K562 (cell line): ENCODE data around the gene C1orf167. TPM values are rescaled to one million over a fixed set of nuclear protein-coding genes. Genes with fewer than 3 reads are reported as not detected.

Experiments used
- ARHGAP35 ChIP-seq: fragments of 450-650 bp; IDR thresholded peaks from 2 replicates; pipeline ENCODE4 v1.6.1; 2018; ENCODE audit not compliant: partially characterized antibody
- CEBPZ ChIP-seq: fragments of 150-350 bp; IDR thresholded peaks from 2 replicates; pipeline ENCODE4 v1.6.1; 2014; ENCODE audit warnings: low read depth, mild to moderate bottlenecking, low read length, borderline replicate concordance
- CREB5 ChIP-seq: fragments of 250-450 bp; sonication (Bioruptor Pico); IDR thresholded peaks from 2 replicates; pipeline ENCODE4 v1.5.0; 2020; ENCODE audit warnings: mild to moderate bottlenecking
- ETV5 ChIP-seq: sonication (generic); formaldehyde crosslinking; IDR thresholded peaks from 2 replicates; pipeline ENCODE4 v1.4.0; 2020; ENCODE audit warnings: low read depth, mild to moderate bottlenecking, missing genetic modification reagents
- GATA2 ChIP-seq: sonication (generic); formaldehyde crosslinking; IDR thresholded peaks from 2 replicates; pipeline ENCODE4 v1.4.0; 2020; ENCODE audit warnings: mild to moderate bottlenecking, missing genetic modification reagents
- HOXB6 ChIP-seq: fragments of 250-450 bp; sonication (Bioruptor Pico); IDR thresholded peaks from 2 replicates; pipeline ENCODE4 v1.5.1; 2022; ENCODE audit warnings: mild to moderate bottlenecking, borderline replicate concordance
- POLR2A ChIP-seq: fragments of 450-650 bp; conservative IDR thresholded peaks from 2 replicates; pipeline ENCODE4 v1.6.1; 2016
- POLR2H ChIP-seq: IDR thresholded peaks from 2 replicates; pipeline ENCODE4 v1.6.1; 2016; ENCODE audit warnings: missing genetic modification characterization, low read depth, mild to moderate bottlenecking, control low read depth, missing compliant biosample characterization, moderate library complexity
- SOX6 ChIP-seq: fragments of 450-650 bp; IDR thresholded peaks from 2 replicates; pipeline ENCODE4 v1.6.1; 2014; ENCODE audit warnings: mild to moderate bottlenecking
- TCF3 ChIP-seq: sonication (generic); formaldehyde crosslinking; IDR thresholded peaks from 2 replicates; pipeline ENCODE4 v1.4.0; 2020; ENCODE audit warnings: mild to moderate bottlenecking, missing genetic modification reagents
- WHSC1 ChIP-seq: IDR thresholded peaks from one replicate; pipeline ENCODE4 v1.6.1; 2012; ENCODE audit warnings: low read length, control low read depth, inconsistent platforms
- YY1 ChIP-seq, 3 experiments: IDR thresholded peaks; 2 replicates each; pipeline ENCODE4 v1.6.1; 2011; ENCODE audit warnings: low read length in 2 of 3, mild to moderate bottlenecking in 2 of 3, moderate library complexity in 2 of 3, borderline replicate concordance in 1 of 3, control low read depth in 1 of 3, low read depth in 1 of 3; ENCODE audit not compliant: insufficient read depth in 3 of 3, insufficient replicate concordance in 2 of 3, control insufficient read depth in 1 of 3, insufficient read length in 1 of 3; ENCODE audit errors: extremely low read depth in 1 of 3
- ZBTB49 ChIP-seq: sonication (generic); formaldehyde crosslinking; IDR thresholded peaks from 2 replicates; pipeline ENCODE4 v1.8.0; 2022; ENCODE audit warnings: missing genetic modification reagents, mild to moderate bottlenecking, borderline replicate concordance
- ZNF518B ChIP-seq: fragments of 250-450 bp; sonication (Bioruptor Pico); IDR thresholded peaks from 2 replicates; pipeline ENCODE4 v1.5.0; 2021; ENCODE audit warnings: mild to moderate bottlenecking, moderate library complexity
- ZNF589 ChIP-seq: fragments of 200-800 bp; sonication (Bioruptor generic); IDR thresholded peaks from 2 replicates; pipeline ENCODE4 v1.6.1; 2016; ENCODE audit warnings: low read depth, missing genetic modification characterization, missing compliant biosample characterization
- polyA plus RNA-seq, 8 experiments: library from polyadenylated mRNA; depleted of rRNA in 4 of 8; stranded (reverse) in 5 of 8; unstranded in 3 of 8; fragments of >200 nt; fragmentation: Nextera tagmentation in 2 of 8; fragmentation: Illumina TruSeq in 1 of 8; extraction: Ambion mirVana in 2 of 8; extraction: Trizol in 1 of 8; gene quantifications; 2 replicates each; pipeline versions ENCODE4 v1.2.1 to v1.2.3, GENCODE V29; 2011 to 2014; ENCODE audit warnings: inconsistent platforms in 1 of 8, missing spikeins in 1 of 8
- total RNA-seq, 7 experiments: library from RNA; depleted of rRNA in 6 of 7; stranded (reverse); fragments of >200 nt in 6 of 7; fragmentation: Illumina TruSeq in 2 of 7; extraction: Trizol in 2 of 7; gene quantifications; 2 replicates each; pipeline versions ENCODE4 v1.2.1 to v1.2.3, GENCODE V29; 2011 to 2021; ENCODE audit warnings: low replicate concordance in 1 of 7

Gene C1orf167
- total and polyA plus RNA-seq, 9 of the 15 experiments (the other 6 are each of a cell fraction or from before 2014, with no cell fraction given) = 0.22 to 0.86 (median 0.31) TPM; not detected in 2

GRCh38 chr1:11805422-11806306 is 43.7 kb downstream of the C1orf167 start, which contains the start of the genes CLCN6 and MTHFR (continued):
- no peak for TF ChIP-seq CREB5 (CRISPR knock-in tag)
- TF ChIP-seq ARHGAP35 = no peak
- 0 out of 2 replicates have a peak, but pooled peaks have one; percentile 81 for TF ChIP-seq ZNF589
- TF ChIP-seq ZNF518B (CRISPR knock-in tag) = no peak
- TF ChIP-seq ZBTB49 (CRISPR knock-in tag) = no peak
- no peak for TF ChIP-seq CEBPZ
- TF ChIP-seq SOX6 = peak; percentile 78
- TF ChIP-seq ETV5 (CRISPR knock-in tag) = peak; percentile 63
- TF ChIP-seq TCF3 (CRISPR knock-in tag) = no peak; the same call in 1 of the 2 replicates
- TF ChIP-seq POLR2A = peak; percentile 94
- no peak for TF ChIP-seq HOXB6 (CRISPR knock-in tag)
- TF ChIP-seq WHSC1 = no peak
- TF ChIP-seq POLR2H (tag) = no peak
- TF ChIP-seq YY1 (IDR thresholded peaks at IDR 0.05; ENCODE audit: borderline replicate concordance in 1 of 3, control insufficient read depth in 1 of 3, extremely low read depth in 1 of 3, insufficient read depth in 3 of 3, insufficient read length in 1 of 3, insufficient replicate concordance in 2 of 3, low read depth in 1 of 3, low read length in 2 of 3) = peak; percentile 81 to 95 (median 94)
- no peak for TF ChIP-seq GATA2 (CRISPR knock-in tag)
